GM11168 (cell line): ENCODE results near the gene ZNF25.
"Not testable (repeated sequence)": the region's sequence is repeated elsewhere in the genome, so short reads cannot be mapped to it uniquely, and the experiment has no call there.

Experiments used
- in situ Hi-C: fragments of 300-500 bp; cut with MboI; formaldehyde crosslinking; loops from one replicate; pipeline ENCODE4 v1.12.0; 2022; ENCODE audit warnings: low sequenced_read_pairs; ENCODE audit not compliant: unreplicated experiment

Gene ZNF25

GRCh38 chr10:37976091-37976879, at the start of gene ZNF25:
ZNF25 (minus strand) TSS chr10:37976647; CDS start chr10:37971722, 4,925 bp downstream.
- in situ Hi-C loops, result loop anchor here (25.0 kb wide), 1 partner anchor 386 kb away; no protein-coding TSS in a partner anchor

GRCh38 chr10:38025283-38025682, 48.8 kb upstream of the ZNF25 start:
- in situ Hi-C loops, result no loop called here

GRCh38 chr10:38019124-38019523, 42.7 kb upstream of the ZNF25 start:
- in situ Hi-C loops, result not testable (repeated sequence)

DNA sequence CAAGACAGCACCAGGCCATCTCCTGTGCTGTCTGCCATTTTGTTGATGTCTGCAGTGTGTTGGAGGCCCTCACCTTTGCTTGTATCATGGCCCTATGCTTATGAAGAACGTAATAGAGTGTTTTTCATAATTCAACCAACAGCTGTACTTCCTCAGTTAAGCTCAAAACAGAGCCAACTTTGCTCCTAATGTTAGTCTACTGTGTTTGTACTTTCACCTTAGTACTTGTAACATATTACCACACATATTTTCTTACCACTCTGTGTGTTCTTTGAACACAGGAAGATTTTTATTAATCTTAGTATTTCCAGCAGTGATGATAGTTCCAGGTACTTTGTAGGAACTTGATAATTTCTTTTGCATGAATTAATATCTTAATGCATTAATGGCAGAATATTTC, 39.9 kb upstream of the ZNF25 start:
- in situ Hi-C loops, result no loop called here

DNA sequence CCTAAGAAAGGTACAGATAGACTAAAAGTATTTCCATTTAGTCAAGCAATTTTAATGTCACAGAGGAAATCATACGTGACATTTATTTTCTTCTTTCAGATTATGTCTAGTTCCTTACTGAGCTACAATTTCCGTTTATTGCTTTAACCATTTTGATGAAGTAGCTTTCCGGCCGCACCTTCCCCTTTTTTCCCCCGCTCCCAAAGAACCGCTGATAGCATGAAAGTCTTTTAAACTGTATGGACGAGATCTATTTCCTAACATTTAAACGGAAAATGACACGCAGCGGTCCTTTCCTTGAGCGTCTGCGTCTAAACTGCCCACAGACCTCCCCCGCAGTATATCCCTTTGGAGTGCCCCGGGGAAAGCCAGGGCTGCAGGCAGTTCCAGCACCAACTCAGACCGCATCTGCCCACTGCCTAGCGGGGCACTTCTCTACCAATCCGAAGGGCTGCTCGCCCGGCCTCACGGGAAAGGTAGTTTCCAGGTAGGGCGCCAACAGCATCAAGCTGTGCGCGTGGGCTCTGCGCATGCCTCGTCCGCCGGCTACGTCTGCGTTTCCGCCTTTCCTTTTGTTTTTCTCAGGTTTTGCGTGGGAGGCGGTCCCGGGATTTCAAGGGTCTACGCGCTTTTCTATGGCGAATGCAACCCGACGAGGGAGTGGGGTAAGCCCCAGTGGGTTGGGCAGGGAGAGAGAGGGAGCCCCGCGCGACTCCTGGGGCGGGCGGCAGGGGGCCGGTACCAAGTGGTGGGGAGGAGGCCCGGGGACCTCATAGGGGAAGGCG, 33.9 kb upstream of the ZNF25 start, which contains the start of gene ZNF33A:
Gene ZNF33A, plus strand, starts transcription at position 557 of the 785 bp plus-strand sequence. CDS start 1,667 bp downstream, outside the sequence.
- in situ Hi-C loops, result no loop called here

GRCh38 chr10:38007991-38008390, 31.5 kb upstream of the ZNF25 start:
- in situ Hi-C loops, result no loop called here

GRCh38 chr10:38007551-38007950, 31.1 kb upstream of the ZNF25 start:
- in situ Hi-C loops, result no loop called here

GRCh38 chr10:38003588-38003987, 27.1 kb upstream of the ZNF25 start:
- in situ Hi-C loops, result no loop called here

DNA sequence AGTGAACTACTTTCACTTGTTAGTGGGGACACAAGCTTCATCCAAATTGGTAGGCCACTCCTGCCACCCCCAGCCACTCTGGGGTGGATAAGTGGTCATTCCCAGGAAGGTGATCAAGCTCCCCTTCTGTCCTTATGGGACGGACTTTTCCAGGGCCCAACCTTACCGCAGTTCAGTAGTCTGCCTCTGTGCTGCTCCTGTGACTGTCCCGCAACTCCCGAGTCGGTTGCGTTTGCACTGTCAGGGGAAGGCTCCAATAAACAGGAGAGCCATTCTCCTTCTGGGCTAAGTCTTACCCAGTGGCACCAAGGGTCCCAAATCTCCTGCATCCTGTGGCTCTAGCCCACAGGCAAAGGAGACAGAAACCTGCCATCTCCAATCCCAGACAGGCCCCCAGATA, 26.6 kb upstream of the ZNF25 start:
- in situ Hi-C loops, result no loop called here

DNA sequence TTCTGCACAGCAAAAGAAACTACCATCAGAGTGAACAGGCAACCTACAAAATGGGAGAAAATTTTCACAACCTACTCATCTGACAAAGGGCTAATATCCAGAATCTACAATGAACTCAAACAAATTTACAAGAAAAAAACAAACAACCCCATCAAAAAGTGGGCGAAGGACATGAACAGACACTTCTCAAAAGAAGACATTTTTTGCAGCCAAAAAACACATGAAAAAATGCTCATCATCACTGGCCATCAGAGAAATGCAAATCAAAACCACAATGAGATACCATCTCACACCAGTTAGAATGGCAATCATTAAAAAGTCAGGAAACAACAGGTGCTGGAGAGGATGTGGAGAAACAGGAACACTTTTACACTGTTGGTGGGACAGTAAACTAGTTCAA, 24.0 kb upstream of the ZNF25 start:
- in situ Hi-C loops, result not testable (repeated sequence)

DNA sequence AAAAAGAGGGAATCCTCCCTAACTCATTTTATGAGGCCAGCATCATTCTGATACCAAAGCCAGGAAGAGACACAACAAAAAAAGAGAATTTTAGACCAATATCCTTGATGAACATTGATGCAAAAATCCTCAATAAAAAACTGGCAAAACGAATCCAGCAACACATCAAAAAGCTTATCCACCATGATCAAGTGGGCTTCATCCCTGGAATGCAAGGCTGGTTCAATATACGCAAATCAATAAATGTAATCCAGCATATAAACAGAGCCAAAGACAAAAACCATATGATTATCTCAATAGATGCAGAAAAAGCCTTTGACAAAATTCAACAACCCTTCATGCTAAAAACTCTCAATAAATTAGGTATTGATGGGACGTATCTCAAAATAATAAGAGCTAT, 22.5 kb upstream of the ZNF25 start:
- in situ Hi-C loops, result loop anchor here (25.0 kb wide), 1 partner anchor 363 kb away; no protein-coding TSS in a partner anchor

DNA sequence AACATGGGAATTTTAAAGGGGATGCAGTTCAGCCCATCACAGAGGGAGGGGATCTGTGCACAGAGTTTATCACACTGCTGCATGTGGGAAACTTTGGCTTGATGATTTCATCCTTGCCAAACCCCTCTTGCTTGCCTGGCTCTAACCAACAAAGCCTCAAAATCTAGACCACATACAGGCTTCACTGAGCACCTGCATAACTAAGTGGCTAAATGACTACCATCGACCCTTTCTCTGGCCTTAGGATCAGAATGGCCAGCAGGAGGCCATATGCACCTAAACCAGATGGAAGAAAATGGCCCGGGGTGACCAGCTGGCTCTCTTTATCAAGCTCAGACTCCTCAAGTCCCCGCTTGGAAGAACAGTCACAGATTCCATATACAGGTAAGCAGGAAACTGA, 15.6 kb upstream of the ZNF25 start:
- in situ Hi-C loops, result loop anchor here (25.0 kb wide), 1 partner anchor 370 kb away; no protein-coding TSS in a partner anchor

- in situ Hi-C loops, result loop anchor here (25.0 kb wide), 1 partner anchor 371 kb away; no protein-coding TSS in a partner anchor
These were observed 15.2 kb upstream of the ZNF25 start for GRCh38 chr10:37991655-37992054.

GRCh38 chr10:37976880-37977203, 395 bp upstream of the ZNF25 start:
- in situ Hi-C loops, result loop anchor here (25.0 kb wide), 1 partner anchor 385 kb away; no protein-coding TSS in a partner anchor

- in situ Hi-C loops, result loop anchor here (25.0 kb wide), 1 partner anchor 387 kb away; no protein-coding TSS in a partner anchor
These were observed 951 bp downstream of the ZNF25 start for GRCh38 chr10:37975401-37975991.

DNA sequence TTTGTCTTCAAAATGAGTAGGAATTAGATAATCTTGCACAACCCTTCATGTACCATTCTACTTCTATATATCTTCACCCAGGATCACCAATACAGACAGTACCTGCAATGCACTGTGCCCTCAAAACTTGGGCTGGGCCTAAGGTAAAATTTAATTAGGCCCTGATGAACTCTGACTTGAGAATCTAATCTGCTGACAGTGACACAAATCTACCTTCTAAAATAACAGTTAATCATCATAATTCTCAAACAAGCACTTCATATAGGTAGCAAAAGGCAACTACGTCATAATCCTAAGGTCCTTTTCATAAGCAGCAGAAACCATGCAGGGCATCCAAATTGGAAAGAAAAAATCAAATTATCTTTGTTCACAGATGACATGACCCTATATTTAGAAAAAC, 4.1 kb downstream of the ZNF25 start:
- in situ Hi-C loops, result loop anchor here (25.0 kb wide), 1 partner anchor 685 kb away; no protein-coding TSS in a partner anchor

GRCh38 chr10:37965006-37965405, 11.4 kb downstream of the ZNF25 start:
- in situ Hi-C loops, result loop anchor here (10.0 to 25.0 kb wide), 2 partner anchors 130 to 678 kb away; partner anchors contain the start of gene ZNF37A

DNA sequence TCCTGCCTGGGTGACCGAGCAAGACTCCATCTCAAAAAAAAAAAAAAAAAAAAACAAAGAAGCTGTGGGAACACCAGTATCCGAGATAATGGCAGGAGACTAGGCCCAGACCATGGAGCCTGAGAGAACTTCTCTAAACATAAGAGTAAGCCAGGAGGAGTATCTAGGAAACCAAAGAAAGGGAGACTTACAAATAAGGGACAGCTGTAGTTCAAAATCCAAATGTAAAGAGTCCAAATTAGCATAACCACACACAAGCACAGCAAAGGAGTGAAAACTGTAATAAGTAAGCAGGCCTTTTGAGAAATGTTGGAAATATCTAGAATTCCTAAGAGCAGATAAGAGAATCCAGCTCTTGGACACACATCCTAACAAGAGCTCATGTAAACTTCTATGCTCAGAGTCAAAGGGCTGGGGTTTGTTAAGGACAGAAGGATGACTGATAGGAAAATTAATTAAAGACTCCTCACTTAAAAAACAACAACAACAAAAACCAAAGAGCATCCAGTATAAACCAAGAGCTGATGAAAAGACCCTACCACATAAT, 15.8 kb downstream of the ZNF25 start:
- in situ Hi-C loops, result loop anchor here (10.0 to 25.0 kb wide), 2 partner anchors 134 to 673 kb away; partner anchors contain the start of gene ZNF37A

GRCh38 chr10:37957841-37958240, 18.6 kb downstream of the ZNF25 start:
- in situ Hi-C loops, result loop anchor here (25.0 kb wide), 1 partner anchor 671 kb away; no protein-coding TSS in a partner anchor

GRCh38 chr10:37952926-37953325, 23.5 kb downstream of the ZNF25 start:
- in situ Hi-C loops, result loop anchor here (25.0 kb wide), 1 partner anchor 666 kb away; no protein-coding TSS in a partner anchor
